ENCODE measurements around the gene EML1. TPM values are rescaled to one million over a fixed set of nuclear protein-coding genes. Genes with fewer than 3 reads are reported as not detected.

EML1 gene
- total RNA-seq, 2 donors from 2014 or later = 23.6 to 34.6 TPM

DNA sequence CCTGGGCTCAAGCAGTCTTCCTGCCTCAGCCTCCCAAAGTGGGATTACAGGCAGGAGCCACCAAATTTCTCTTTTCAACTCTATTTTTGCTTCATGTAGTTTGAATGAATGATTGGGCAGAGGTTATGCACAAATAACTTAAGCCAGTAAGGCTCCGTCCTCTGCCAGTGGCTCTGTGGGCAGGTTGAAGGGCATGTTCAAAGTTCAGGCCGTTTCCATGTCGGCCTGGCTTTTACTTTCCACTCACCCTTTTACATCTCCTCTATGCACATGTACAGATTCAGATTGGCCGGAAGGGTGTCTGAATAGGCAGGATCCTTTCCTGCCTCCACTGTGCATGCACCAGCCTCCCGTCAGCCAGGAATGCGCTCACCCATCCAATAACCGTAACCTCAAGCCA lies 132.3 kb downstream of the EML1 start:
- DNase-seq (no peak), ATAC-seq (no peak)
- Histone ChIP-seq H3K4me1 (no peaks in the 10 kb centered on the region), H3K27me3 (no peaks in the 10 kb centered on the region), H3K9me3 (no peaks in the 10 kb centered on the region), H3K27ac (no peak overlapping the region), H3K36me3 (replicated peaks in 1 of 2; ENCODE audit: insufficient read depth in 1 of 2, low read depth in 2 of 2) (no peaks in the 10 kb centered on the region), H3K4me3 (no peak overlapping the region)
- intact Hi-C loops (cut with DNase I) = no loop called here
- TF ChIP-seq, protein P1, sequence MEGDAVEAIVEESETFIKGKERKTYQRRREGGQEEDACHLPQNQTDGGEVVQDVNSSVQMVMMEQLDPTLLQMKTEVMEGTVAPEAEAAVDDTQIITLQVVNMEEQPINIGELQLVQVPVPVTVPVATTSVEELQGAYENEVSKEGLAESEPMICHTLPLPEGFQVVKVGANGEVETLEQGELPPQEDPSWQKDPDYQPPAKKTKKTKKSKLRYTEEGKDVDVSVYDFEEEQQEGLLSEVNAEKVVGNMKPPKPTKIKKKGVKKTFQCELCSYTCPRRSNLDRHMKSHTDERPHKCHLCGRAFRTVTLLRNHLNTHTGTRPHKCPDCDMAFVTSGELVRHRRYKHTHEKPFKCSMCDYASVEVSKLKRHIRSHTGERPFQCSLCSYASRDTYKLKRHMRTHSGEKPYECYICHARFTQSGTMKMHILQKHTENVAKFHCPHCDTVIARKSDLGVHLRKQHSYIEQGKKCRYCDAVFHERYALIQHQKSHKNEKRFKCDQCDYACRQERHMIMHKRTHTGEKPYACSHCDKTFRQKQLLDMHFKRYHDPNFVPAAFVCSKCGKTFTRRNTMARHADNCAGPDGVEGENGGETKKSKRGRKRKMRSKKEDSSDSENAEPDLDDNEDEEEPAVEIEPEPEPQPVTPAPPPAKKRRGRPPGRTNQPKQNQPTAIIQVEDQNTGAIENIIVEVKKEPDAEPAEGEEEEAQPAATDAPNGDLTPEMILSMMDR (IDR thresholded peaks at IDR 0.05) = no peak
- TF ChIP-seq POLR2A (IDR thresholded peaks at IDR 0.05) = no peak
- 90 to 92% methylated on average over 7 of the region's 7 CpGs for WGBS, 2 donors

GRCh38 chr14:99928963-99929362 lies 135.8 kb downstream of the EML1 start:
- no peak overlapping the region for H3K27ac ChIP-seq
- no peak overlapping the region for H3K4me3 ChIP-seq
- TF ChIP-seq POLR2A (IDR thresholded peaks at IDR 0.05) = no peak
- TF ChIP-seq, protein P1 (IDR thresholded peaks at IDR 0.05) = no peak
- H3K36me3 ChIP-seq (replicated peaks in 1 of 2; ENCODE audit: insufficient read depth in 1 of 2, low read depth in 2 of 2) = no peaks in the 10 kb centered on the region
- WGBS, 2 donors = 94% methylated on average over 5 of the region's 5 CpGs
- H3K27me3 ChIP-seq = no peaks in the 10 kb centered on the region
- no peaks in the 10 kb centered on the region for H3K9me3 ChIP-seq
- H3K4me1 ChIP-seq = no peaks in the 10 kb centered on the region
- intact Hi-C loops (cut with DNase I) = no loop called here
- DNase-seq = no peak
- ATAC-seq = no peak

GRCh38 chr14:99929601-99930000 lies 136.4 kb downstream of the EML1 start:
- Histone ChIP-seq H3K27ac (no peak overlapping the region), H3K4me1 (no peaks in the 10 kb centered on the region), H3K36me3 (replicated peaks in 1 of 2; ENCODE audit: insufficient read depth in 1 of 2, low read depth in 2 of 2) (no peaks in the 10 kb centered on the region), H3K9me3 (no peaks in the 10 kb centered on the region), H3K27me3 (no peaks in the 10 kb centered on the region), H3K4me3 (no peak overlapping the region)
- ATAC-seq = no peak
- WGBS, 2 donors = 93 to 94% methylated on average over 4 to 6 of the region's 6 CpGs
- TF ChIP-seq, protein P1 (IDR thresholded peaks at IDR 0.05) = no peak
- TF ChIP-seq POLR2A (IDR thresholded peaks at IDR 0.05) = no peak
- intact Hi-C loops (cut with DNase I) = no loop called here
- DNase-seq = no peak

GRCh38 chr14:99930420-99931274 lies 137.4 kb downstream of the EML1 start:
- TF ChIP-seq, protein P1 (IDR thresholded peaks at IDR 0.05) = no peak
- no peak for TF ChIP-seq POLR2A (IDR thresholded peaks at IDR 0.05)
- H3K4me3 ChIP-seq = no peak overlapping the region
- no peaks in the 10 kb centered on the region for H3K9me3 ChIP-seq
- H3K27ac ChIP-seq = no peak overlapping the region
- DNase-seq = no peak
- intact Hi-C loops (cut with DNase I) = no loop called here
- ATAC-seq = no peak
- no peaks in the 10 kb centered on the region for H3K27me3 ChIP-seq
- no peaks in the 10 kb centered on the region for H3K36me3 ChIP-seq (replicated peaks in 1 of 2; ENCODE audit: insufficient read depth in 1 of 2, low read depth in 2 of 2)
- H3K4me1 ChIP-seq = no peaks in the 10 kb centered on the region
- WGBS, 2 donors = 69% methylated on average over 6 of the region's 6 CpGs

GRCh38 chr14:99931308-99931707 lies 138.1 kb downstream of the EML1 start:
- ATAC-seq (no peak), DNase-seq (no peak)
- intact Hi-C loops (cut with DNase I) = no loop called here
- Histone ChIP-seq H3K9me3 (no peaks in the 10 kb centered on the region), H3K27ac (no peak overlapping the region), H3K4me3 (no peak overlapping the region), H3K36me3 (replicated peaks in 1 of 2; ENCODE audit: insufficient read depth in 1 of 2, low read depth in 2 of 2) (no peaks in the 10 kb centered on the region), H3K4me1 (no peaks in the 10 kb centered on the region), H3K27me3 (no peaks in the 10 kb centered on the region)
- TF ChIP-seq, protein P1 (IDR thresholded peaks at IDR 0.05) = no peak
- no peak for TF ChIP-seq POLR2A (IDR thresholded peaks at IDR 0.05)
- WGBS, 2 donors = 89 to 98% methylated on average over 4 of the region's 4 CpGs

All from body of pancreas (tissue), 4 donors.